ENCODE results near the gene PLCD1. TPM values are rescaled to one million over a fixed set of nuclear protein-coding genes. Genes with fewer than 3 reads are reported as not detected.
"Not testable (repeated sequence)": the region's sequence is repeated elsewhere in the genome, so short reads cannot be mapped to it uniquely, and the experiment has no call there.

Gene PLCD1
- total RNA-seq, 1 donor from 2014 or later: 14.4 TPM

DNA sequence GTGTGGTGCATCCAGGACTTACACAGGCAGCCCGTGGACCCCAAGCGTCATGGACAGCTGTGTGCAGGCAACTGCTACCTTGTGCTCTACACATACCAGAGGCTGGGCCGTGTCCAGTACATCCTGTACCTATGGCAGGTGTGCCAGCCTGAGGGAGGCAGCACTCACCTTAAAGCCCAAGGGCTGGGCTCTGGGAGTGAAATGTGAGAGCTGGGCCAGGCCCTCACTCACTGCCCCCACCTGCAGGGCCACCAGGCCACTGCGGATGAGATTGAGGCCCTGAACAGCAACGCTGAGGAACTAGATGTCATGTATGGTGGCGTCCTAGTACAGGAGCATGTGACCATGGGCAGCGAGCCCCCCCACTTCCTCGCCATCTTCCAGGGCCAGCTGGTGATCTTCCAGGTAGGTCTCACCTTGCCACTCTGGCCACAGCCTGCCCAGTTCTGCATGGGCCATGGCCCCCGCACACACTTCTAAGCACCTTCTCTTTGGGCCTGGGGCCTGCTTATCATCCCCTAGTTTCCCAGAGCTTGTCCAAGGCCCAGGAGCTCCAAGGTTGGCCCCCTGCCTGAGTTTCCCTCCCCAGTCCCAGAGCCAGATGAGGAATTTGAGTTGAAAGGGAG, 27.9 kb downstream of the PLCD1 start:
- intact Hi-C loops (cut with micrococcal nuclease): no loop called here

DNA sequence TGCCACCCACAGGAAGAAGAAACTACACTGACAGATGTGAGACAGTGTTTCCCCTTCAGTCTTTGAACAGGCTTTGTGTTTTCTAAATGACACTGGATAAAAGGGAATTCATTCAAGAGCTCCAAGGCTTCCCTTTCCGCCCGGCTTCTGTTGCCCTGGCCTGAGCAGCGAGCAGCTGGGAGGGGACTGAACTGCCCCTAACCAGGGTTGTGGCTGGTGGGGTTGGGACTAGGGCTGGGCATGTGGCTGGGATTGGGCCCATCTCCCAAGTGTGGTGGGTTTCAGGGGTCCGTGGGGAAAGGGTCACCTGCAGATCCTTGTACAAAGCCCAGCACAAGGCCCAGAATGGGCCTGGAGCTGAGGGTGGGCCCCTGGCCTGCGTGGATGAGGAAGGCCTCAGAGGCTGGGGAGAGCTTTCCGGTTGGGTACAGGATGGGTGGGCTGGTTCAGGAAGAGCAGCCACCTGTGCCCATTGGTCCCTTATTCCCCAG, 28.4 kb downstream of the PLCD1 start:
- intact Hi-C loops (cut with micrococcal nuclease): no loop called here

GRCh38 chr3:38000242-38000916, 29.1 kb downstream of the PLCD1 start:
- intact Hi-C loops (cut with micrococcal nuclease): no loop called here

DNA sequence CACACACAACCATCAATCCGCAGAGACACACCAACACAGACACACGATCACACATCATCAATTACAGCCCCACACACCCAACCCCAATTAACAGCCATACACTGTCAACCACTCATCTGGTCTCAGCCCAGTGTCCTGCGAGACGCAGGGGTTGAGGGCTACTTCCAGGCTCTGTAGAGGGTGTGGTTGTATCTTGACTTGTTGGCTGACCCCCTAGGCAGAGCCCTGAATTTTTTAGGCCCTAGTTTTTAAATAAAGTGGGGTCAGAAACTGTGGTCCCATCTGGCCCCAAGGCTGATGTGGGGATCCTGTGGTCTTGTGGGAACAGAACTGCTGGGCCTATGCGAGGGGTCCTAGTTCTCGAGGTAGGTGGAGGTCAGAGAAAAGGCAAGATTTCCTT, 29.6 kb downstream of the PLCD1 start:
- intact Hi-C loops (cut with micrococcal nuclease): no loop called here

GRCh38 chr3:37997791-37998370, 31.6 kb downstream of the PLCD1 start:
- intact Hi-C loops (cut with micrococcal nuclease): no loop called here

DNA sequence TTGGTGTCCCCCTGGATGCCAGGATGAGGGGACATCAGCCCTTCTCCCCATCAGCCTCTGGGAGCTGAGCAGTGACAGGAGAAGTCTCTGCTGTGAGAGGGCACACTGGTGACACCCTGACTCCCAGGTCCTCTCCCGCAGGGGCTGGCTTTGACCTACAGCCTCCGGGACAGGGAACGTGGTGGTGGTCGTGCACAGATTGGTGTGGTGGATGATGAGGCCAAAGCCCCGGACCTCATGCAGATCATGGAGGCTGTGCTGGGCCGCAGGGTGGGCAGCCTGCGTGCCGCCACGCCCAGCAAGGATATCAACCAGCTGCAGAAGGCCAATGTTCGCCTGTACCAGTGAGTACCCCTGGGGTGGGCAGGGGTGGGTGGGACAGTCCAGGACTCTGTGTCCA, 32.1 kb downstream of the PLCD1 start:
- intact Hi-C loops (cut with micrococcal nuclease): no loop called here

GRCh38 chr3:37996785-37997301, 32.6 kb downstream of the PLCD1 start:
- intact Hi-C loops (cut with micrococcal nuclease): no loop called here

DNA sequence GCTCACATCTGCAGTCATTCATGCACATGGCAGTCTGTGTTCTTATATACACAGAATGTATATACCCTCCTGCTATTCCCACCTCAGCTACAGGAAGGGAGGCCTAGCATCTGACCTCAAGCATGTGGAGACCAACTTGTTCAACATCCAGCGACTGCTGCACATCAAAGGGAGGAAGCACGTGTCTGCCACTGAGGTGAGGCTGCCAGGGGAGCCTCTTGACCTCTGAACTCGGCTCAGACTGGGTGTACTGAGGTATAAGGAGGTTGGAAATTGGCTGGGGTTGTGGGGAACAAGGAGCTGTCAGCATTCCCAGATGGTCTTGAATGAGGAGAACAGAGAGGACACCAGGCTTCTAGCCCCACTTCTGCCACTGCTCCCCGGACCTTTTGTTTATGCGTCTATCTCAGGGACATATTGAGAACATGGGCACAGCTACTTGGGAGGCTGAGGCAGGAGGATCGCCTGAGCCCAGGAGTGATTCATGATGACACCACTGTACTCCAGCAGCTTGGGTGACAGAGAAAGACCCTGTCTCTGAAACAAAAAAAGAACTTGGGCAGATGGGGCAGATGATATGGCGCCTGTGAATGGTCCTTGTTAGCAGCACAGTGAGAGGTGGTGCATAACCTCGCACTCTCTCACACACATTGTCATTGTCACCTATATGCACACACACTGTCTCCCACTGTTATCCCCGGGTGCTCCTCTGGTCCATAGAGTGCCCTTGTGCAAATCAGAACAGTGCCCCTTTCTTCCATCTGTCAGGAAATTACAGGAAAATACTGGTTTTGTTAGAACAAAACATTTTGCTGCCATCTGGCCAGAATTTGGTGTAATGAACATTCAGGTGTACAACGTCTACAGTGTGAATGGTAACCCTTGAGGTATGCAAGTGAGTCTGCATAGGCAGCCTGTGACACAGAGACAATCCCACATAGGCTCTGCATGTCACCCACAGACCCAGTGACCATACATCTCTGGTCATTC, 33.5 kb downstream of the PLCD1 start:
- intact Hi-C loops (cut with micrococcal nuclease): no loop called here

- intact Hi-C loops (cut with micrococcal nuclease): loop anchor here (1.0 kb wide), 1 partner anchor 171 kb away; the partner anchor contains the start of gene OXSR1
Measured at GRCh38 chr3:37994639-37994972, 34.8 kb downstream of the PLCD1 start.

- intact Hi-C loops (cut with micrococcal nuclease): loop anchor here (1.0 kb wide), 1 partner anchor 171 kb away; the partner anchor contains the start of gene OXSR1
Measured at GRCh38 chr3:37993820-37994638, 35.4 kb downstream of the PLCD1 start.

DNA sequence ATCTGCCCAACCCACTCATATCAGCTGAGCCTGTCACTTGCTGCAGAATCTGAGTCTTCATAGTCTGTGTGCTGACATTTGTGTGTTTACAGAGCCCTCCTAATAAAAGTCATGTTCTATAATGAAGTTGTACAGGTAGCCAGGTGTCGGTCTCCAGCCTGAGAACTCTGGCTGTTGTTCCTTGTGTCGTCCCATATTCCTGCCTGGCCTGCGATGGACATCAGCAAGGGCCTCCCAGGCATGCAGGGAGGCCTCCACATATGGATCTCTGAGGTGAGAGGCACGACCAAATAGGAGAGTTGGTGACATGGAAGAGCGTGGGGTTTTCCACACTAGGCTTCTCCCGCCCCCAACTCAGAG, 36.0 kb downstream of the PLCD1 start:
- intact Hi-C loops (cut with micrococcal nuclease): no loop called here

DNA sequence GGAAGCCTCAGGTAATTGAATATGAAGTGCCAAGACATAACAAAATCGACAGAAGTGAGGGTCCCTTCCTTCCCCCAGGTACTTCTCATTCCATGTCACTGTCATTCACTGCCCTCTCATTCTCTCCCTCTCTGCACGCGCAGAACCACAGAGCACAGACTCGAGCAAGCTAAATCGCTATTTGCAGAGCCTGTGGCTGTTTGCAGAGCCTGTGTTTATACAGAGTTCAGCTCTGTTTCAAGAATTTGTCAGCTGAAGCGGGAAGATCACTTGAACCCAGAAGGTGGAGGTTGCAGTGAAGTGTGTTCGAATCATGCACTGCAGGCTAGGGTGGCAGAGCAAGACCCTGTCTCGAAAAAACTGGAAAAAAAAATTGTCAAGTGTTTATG, 36.4 kb downstream of the PLCD1 start:
- intact Hi-C loops (cut with micrococcal nuclease): no loop called here

GRCh38 chr3:37992271-37993066, 37.0 kb downstream of the PLCD1 start:
- intact Hi-C loops (cut with micrococcal nuclease): no loop called here

DNA sequence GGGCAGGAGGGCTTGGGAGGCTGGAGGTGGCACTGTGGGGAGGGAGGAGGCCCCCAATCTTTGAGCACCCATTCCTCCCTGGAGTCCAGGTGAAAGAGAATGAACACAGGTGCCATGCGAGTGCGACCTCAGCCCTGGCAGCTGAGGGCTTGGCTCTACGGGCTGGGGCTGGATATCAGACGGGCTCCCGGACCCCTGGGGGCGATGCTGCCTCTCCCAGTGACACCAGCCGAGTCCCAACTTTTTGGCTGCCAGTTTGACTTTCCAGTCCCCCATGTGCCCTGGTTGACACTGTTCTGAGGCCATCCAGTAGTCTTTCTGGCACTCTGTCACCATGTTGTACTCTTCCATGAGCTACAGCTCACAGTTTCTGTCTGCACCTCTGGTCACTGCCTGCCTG, 37.6 kb downstream of the PLCD1 start:
- intact Hi-C loops (cut with micrococcal nuclease): no loop called here

DNA sequence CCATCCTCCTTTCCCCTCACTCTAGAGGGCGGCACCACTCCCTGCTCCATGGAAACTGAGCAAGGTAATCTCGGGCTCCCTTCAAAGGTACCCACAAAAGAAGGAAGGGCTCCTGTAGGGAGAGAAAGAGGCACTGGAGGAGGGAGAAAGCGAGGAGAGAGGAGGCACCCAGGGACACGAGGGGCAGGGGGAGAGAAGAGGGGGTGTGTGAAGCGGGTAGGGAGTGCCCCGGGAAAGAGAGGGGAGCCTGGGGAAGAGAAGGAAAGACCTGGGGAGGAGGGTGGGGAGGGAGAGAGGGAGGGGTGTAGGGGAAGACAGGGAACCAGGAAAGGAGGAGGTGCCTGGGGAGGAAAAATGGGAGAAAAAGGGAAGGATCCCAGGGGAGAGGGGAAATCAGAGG, 38.3 kb downstream of the PLCD1 start:
- intact Hi-C loops (cut with micrococcal nuclease): no loop called here

- intact Hi-C loops (cut with micrococcal nuclease): no loop called here
Measured at GRCh38 chr3:37990527-37990926, 38.9 kb downstream of the PLCD1 start, which contains the start of gene VILL. TSS of gene VILL (plus strand) at chr3:37990786. CDS start at chr3:37993673, 2,887 bp downstream.

DNA sequence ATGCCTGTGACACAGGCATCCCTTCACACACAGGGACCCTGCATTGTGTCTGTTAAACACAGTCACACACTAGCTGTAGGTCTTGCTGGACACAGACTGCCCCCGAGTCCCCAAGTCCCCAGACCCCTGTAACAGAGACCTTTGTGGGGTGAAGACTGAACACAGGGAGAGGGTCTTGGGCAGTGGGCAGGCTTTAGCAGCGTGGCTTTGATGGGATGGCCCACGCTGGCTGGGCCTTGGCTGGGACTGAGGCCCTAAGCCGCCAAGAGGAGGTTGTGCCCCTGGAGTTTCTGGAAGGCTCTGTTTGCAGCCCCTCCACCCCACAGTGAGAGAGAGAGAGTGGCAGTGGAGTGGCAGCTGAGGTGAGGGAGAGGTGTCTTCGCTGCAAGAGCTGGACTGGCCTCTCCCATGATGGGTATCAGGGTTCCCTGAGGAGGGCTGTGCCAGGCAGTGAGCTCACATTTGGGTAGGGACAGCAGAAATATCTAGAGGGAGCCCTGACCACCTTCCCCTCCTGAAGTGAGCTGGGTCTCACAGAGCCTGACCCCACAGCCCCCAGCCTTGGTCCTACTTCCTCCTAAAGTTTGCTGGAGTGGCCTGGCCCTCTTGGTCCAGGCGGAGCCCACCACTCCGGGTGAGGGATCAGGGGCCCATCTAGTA, 39.5 kb downstream of the PLCD1 start:
- intact Hi-C loops (cut with micrococcal nuclease): no loop called here

- intact Hi-C loops (cut with micrococcal nuclease): no loop called here
Measured at GRCh38 chr3:37988931-37989525, 40.4 kb downstream of the PLCD1 start.

DNA sequence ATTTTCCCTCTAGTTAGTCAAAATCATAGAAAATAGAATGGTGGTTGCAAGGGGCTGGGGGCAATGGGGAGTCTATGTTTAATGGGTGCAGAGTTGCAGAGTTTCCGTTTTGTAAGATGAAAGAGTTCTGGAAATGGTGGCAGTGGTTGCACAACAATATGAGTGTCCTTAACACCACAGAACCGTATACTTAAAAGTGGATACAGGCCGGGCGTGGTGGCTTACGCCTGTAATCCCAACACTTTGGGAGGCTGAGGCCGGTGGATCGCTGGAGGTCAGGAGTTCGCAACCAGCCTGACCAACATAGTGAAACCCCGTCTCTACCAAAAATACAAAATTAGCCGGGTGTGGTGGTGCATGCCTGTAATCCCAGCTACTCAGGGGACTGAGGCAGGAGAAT, 41.1 kb downstream of the PLCD1 start:
- intact Hi-C loops (cut with micrococcal nuclease): not testable (repeated sequence)

Measured in T-helper 2 cell treated with Interferon-gamma antibody and Interleukin-4, amounts not matched to agents 100 ng/mL and 5 ng/mL, for 36 hours (primary cell).